SK-N-SH (cell line): ENCODE data around the gene CFHR3. TPM values are rescaled to one million over a fixed set of nuclear protein-coding genes. Genes with fewer than 3 reads are reported as not detected.

ENCODE experiments used
- CTCF ChIA-PET: fragments of 300-600, 350-600 bp; formaldehyde crosslinking; extraction: SDS; loops from one replicate; lab custom pipeline; 2021; lab: Yijun Ruan, JAX
- POLR2A ChIA-PET: fragments of 350-600 bp; sonication (Branson Sonifier 250); formaldehyde crosslinking; extraction: SDS; loops from one replicate; lab custom pipeline; 2020; ENCODE audit warnings: antibody characterized with exemption, inconsistent platforms; lab: Yijun Ruan, JAX
- DNase-seq: peaks from one replicate; pipeline ENCODE4 v3.0.0; 2012
- H2AFZ ChIP-seq: fragments of 200-600 bp; sonication (generic); 2 replicates; pipeline ENCODE4 v1.8.1; 2016; ENCODE audit warnings: antibody characterized with exemption, mild to moderate bottlenecking, low read depth
- H3F3A ChIP-seq: fragments of 200-600 bp; sonication (generic); replicated peaks from 2 replicates; pipeline ENCODE3; 2016; ENCODE audit warnings: antibody characterized with exemption, mild to moderate bottlenecking; ENCODE audit not compliant: insufficient read depth
- H3K27ac ChIP-seq, 2 experiments: fragments of 200-500 bp in 1 of 2; fragments of 200-600 bp in 1 of 2; sonication (Bioruptor generic) in 1 of 2; sonication (generic), shearing (Covaris generic) in 1 of 2; 2 replicates each; pipeline versions ENCODE4 v1.5.1 to v1.6.1; 2014 to 2016; ENCODE audit warnings: low read depth in 2 of 2, inconsistent platforms in 1 of 2, low read length in 1 of 2, mild to moderate bottlenecking in 1 of 2, mixed read lengths in 1 of 2
- H3K27me3 ChIP-seq: fragments of 200-600 bp; sonication (generic), shearing (Covaris generic); 2 replicates; pipeline ENCODE4 v1.6.1; 2016; ENCODE audit warnings: mixed run types; ENCODE audit not compliant: insufficient read depth
- H3K36me3 ChIP-seq, 2 experiments: fragments of 200-500 bp in 1 of 2; fragments of 200-600 bp in 1 of 2; sonication (Bioruptor generic) in 1 of 2; sonication (generic) in 1 of 2; replicated peaks in 1 of 2; 2 replicates each; pipeline versions ENCODE3 to v1.5.1; 2014 to 2016; ENCODE audit warnings: low read length in 1 of 2, mild to moderate bottlenecking in 1 of 2; ENCODE audit not compliant: insufficient read depth in 2 of 2, control insufficient read depth in 1 of 2
- H3K4me1 ChIP-seq, 2 experiments: fragments of 200-500 bp in 1 of 2; fragments of 200-600 bp in 1 of 2; sonication (Bioruptor generic) in 1 of 2; sonication (generic), shearing (Covaris generic) in 1 of 2; 2 replicates each; pipeline versions ENCODE4 v1.5.1 to v1.6.1; 2014 to 2016; ENCODE audit warnings: low read depth in 1 of 2, low read length in 1 of 2, mixed run types in 1 of 2; ENCODE audit not compliant: insufficient read depth in 2 of 2, control insufficient read depth in 1 of 2
- H3K4me2 ChIP-seq: fragments of 200-600 bp; sonication (generic), shearing (Covaris generic); 2 replicates; pipeline ENCODE4 v1.6.1; 2017; ENCODE audit warnings: mixed run types
- H3K4me3 ChIP-seq, 2 experiments: fragments of 200-500 bp in 1 of 2; fragments of 200-600 bp in 1 of 2; sonication (Bioruptor generic) in 1 of 2; sonication (generic), shearing (Covaris generic) in 1 of 2; 2 replicates each; pipeline versions ENCODE4 v1.5.1 to v1.8.1; 2014 to 2016; ENCODE audit warnings: low read depth in 2 of 2, inconsistent platforms in 1 of 2, low read length in 1 of 2, mild to moderate bottlenecking in 1 of 2, mixed read lengths in 1 of 2, moderate library complexity in 1 of 2
- H3K79me2 ChIP-seq: fragments of 200-600 bp; sonication (generic); 2 replicates; pipeline ENCODE4 v1.8.1; 2017; ENCODE audit warnings: mild to moderate bottlenecking; ENCODE audit not compliant: insufficient read depth
- H3K9ac ChIP-seq: fragments of 200-600 bp; sonication (generic); 2 replicates; pipeline ENCODE4 v1.6.1; 2017; ENCODE audit warnings: mixed run types
- H3K9me2 ChIP-seq: fragments of 200-600 bp; sonication (generic); 2 replicates; pipeline ENCODE4 v1.6.1; 2017; ENCODE audit warnings: mixed run types
- H3K9me3 ChIP-seq: fragments of 200-600 bp; sonication (generic); 2 replicates; pipeline ENCODE4 v1.6.1; 2017; ENCODE audit warnings: mixed run types, mild to moderate bottlenecking, moderate library complexity
- H4K20me1 ChIP-seq: fragments of 200-600 bp; sonication (generic); 2 replicates; pipeline ENCODE4 v1.6.1; 2017; ENCODE audit warnings: mild to moderate bottlenecking, mixed run types; ENCODE audit not compliant: insufficient read depth
- CHD2 ChIP-seq: fragments of 150-350 bp; IDR thresholded peaks from 2 replicates; pipeline ENCODE4 v1.6.1; 2018; ENCODE audit warnings: low read length; ENCODE audit not compliant: partially characterized antibody
- ELF1 ChIP-seq: IDR thresholded peaks from 2 replicates; pipeline ENCODE4 v1.4.0; 2012
- EZH2phosphoT487 ChIP-seq: fragments of 200-600 bp; sonication (generic); IDR thresholded peaks from 2 replicates; pipeline ENCODE4 v1.6.1; 2017; ENCODE audit warnings: low read depth, mixed run types, mild to moderate bottlenecking, antibody characterized with exemption, moderate library complexity, borderline replicate concordance
- FOSL2 ChIP-seq: IDR thresholded peaks from 2 replicates; pipeline ENCODE4 v1.4.0; 2012; ENCODE audit warnings: low read depth, mild to moderate bottlenecking, moderate library complexity, borderline replicate concordance
- JUND ChIP-seq: IDR thresholded peaks from 2 replicates; pipeline ENCODE4 v1.4.0; 2012
- NFIC ChIP-seq: IDR thresholded peaks from 2 replicates; pipeline ENCODE4 v1.4.0; 2012; ENCODE audit warnings: borderline replicate concordance
- NRF1 ChIP-seq: IDR thresholded peaks from 2 replicates; pipeline ENCODE4 v1.6.1; 2012; ENCODE audit warnings: low read depth, mild to moderate bottlenecking, low read length
- POLR2AphosphoS5 ChIP-seq: IDR thresholded peaks from 2 replicates; pipeline ENCODE4 v1.6.1; 2012; ENCODE audit warnings: low read depth, low read length
- RAD21 ChIP-seq: IDR thresholded peaks from 2 replicates; pipeline ENCODE4 v1.6.1; 2012; ENCODE audit warnings: mild to moderate bottlenecking, low read length
- RCOR1 ChIP-seq: fragments of 150-350 bp; IDR thresholded peaks from 2 replicates; pipeline ENCODE4 v1.6.1; 2017; ENCODE audit warnings: antibody characterized with exemption, low read length
- RXRA ChIP-seq: IDR thresholded peaks from 2 replicates; pipeline ENCODE4 v1.4.0; 2012; ENCODE audit warnings: low read depth, mild to moderate bottlenecking, borderline replicate concordance
- SIN3A ChIP-seq: IDR thresholded peaks from 2 replicates; pipeline ENCODE4 v1.6.1; 2012; ENCODE audit warnings: low read depth, mild to moderate bottlenecking, low read length, moderate library complexity, borderline replicate concordance
- SMC3 ChIP-seq: IDR thresholded peaks from 2 replicates; pipeline ENCODE4 v1.6.1; 2012; ENCODE audit warnings: low read depth, low read length, improper control_type of control experiment
- TAF1 ChIP-seq: IDR thresholded peaks from 2 replicates; pipeline ENCODE4 v1.6.1; 2012; ENCODE audit warnings: low read depth, mild to moderate bottlenecking, low read length, moderate library complexity, borderline replicate concordance
- TCF12 ChIP-seq: IDR thresholded peaks from 2 replicates; pipeline ENCODE4 v1.4.0; 2012
- WGBS: methylation state at CpG from one replicate; pipeline ENCODE4 v1.1.6; 2017; ENCODE audit warnings: low lambda C conversion rate; 5-methylcytosine and 5-hydroxymethylcytosine counted together
- polyA plus RNA-seq, 3 experiments: library from polyadenylated mRNA; depleted of rRNA; stranded (reverse); fragments of >200 nt; gene quantifications; 2 replicates each; pipeline ENCODE4 v1.2.3, GENCODE V29; 2012
- TF ChIP-seq, protein P1 (sequence below): fragments of 150-350 bp; IDR thresholded peaks from 2 replicates; pipeline ENCODE4 v1.6.1; 2016; ENCODE audit warnings: mild to moderate bottlenecking, low read depth, low read length
- TF ChIP-seq, protein P2 (sequence below): IDR thresholded peaks from 2 replicates; pipeline ENCODE4 v1.4.0; 2012; ENCODE audit warnings: low read depth, borderline replicate concordance
- TF ChIP-seq, protein P3 (sequence below): fragments of 200-600 bp; sonication (generic); IDR thresholded peaks from 2 replicates; pipeline ENCODE4 v1.6.1; 2017; ENCODE audit warnings: antibody characterized with exemption, mild to moderate bottlenecking, moderate library complexity

Gene CFHR3
- polyA plus RNA-seq, 1 of the 3 experiments (the other 2 are of a cell fraction), result 0.18 TPM

DNA sequence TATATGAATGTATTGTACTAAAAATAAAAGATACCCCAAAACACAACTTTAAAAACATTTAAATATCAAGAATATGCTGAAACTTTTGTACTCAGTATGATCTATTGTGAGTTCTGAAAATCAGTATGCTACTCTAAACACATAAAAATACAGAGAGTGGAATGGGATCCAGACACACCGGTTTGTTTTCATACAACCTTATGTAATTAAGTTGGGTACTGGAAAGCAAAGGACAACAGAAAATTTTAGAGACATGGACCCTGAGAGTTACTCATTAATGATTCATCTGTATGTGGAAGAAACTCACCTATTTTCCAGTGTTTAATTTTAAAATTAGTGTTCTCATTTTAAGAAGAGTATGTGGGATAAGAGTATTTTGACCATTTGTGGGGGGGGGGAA is 927 bp upstream of the CFHR3 start:
- Histone ChIP-seq H3K79me2 (no peaks in the 10 kb centered on the region), H3K9me2 (no peaks in the 10 kb centered on the region), H3F3A (no peaks in the 10 kb centered on the region), H3K4me3 (no peak overlapping the region), H3K27ac (no peak overlapping the region), H3K4me2 (no peak overlapping the region), H3K36me3 (no peaks in the 10 kb centered on the region), H3K9ac (no peak overlapping the region), H3K27me3 (no peaks in the 10 kb centered on the region), H4K20me1 (no peaks in the 10 kb centered on the region), H3K4me1 (no peaks in the 10 kb centered on the region), H2AFZ (no peak overlapping the region), H3K9me3 (no peaks in the 10 kb centered on the region)
- 82% methylated on average over 1 of the region's 1 CpG for WGBS
- POLR2A ChIA-PET, result no interaction called here
- DNase-seq, result no peak
- TF ChIP-seq NRF1, result no peak
- CTCF ChIA-PET, result no interaction called here

DNA sequence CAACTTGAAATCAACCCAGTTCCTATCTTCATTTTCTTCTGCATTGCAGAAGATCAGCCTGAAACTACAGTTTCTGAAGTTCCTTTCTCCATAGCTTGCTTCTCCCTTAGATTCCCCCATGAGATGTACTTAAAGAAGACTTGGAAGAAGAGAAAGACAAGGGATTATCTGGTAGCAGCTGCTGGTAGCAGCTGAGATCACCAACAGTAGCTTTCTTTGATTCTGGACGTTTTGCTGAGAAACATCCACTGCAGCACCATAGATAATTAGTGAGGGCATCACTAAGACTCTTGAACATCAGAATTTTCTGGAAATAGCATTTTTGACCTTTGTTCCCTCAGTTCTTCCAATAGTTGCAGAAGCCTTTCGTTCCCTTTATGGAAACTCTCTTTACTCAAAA is 465 bp upstream of the CFHR3 start:
- ChIA-PET POLR2A (no interaction called here), CTCF (no interaction called here)
- Histone ChIP-seq H3K36me3 (no peaks in the 10 kb centered on the region), H3K9me3 (no peaks in the 10 kb centered on the region), H3K4me2 (no peak overlapping the region), H3K9ac (no peak overlapping the region), H3K79me2 (no peaks in the 10 kb centered on the region), H3K27ac (no peak overlapping the region), H2AFZ (no peak overlapping the region), H4K20me1 (no peaks in the 10 kb centered on the region), H3K4me3 (no peak overlapping the region), H3F3A (no peaks in the 10 kb centered on the region), H3K27me3 (no peaks in the 10 kb centered on the region), H3K4me1 (no peaks in the 10 kb centered on the region), H3K9me2 (no peaks in the 10 kb centered on the region)
- DNase-seq, result no peak
- 24% methylated on average over 2 of the region's 2 CpGs for WGBS
- TF ChIP-seq, protein P1, sequence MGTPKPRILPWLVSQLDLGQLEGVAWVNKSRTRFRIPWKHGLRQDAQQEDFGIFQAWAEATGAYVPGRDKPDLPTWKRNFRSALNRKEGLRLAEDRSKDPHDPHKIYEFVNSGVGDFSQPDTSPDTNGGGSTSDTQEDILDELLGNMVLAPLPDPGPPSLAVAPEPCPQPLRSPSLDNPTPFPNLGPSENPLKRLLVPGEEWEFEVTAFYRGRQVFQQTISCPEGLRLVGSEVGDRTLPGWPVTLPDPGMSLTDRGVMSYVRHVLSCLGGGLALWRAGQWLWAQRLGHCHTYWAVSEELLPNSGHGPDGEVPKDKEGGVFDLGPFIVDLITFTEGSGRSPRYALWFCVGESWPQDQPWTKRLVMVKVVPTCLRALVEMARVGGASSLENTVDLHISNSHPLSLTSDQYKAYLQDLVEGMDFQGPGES, result no peak
- TF ChIP-seq SIN3A (no peak), FOSL2 (no peak), RXRA (no peak), SMC3 (no peak), CHD2 (no peak), NRF1 (no peak), TAF1 (no peak), POLR2AphosphoS5 (no peak), TCF12 (no peak), NFIC (no peak), RCOR1 (no peak), ELF1 (no peak), EZH2phosphoT487 (no peak), RAD21 (no peak), JUND (no peak)
- TF ChIP-seq, protein P2, sequence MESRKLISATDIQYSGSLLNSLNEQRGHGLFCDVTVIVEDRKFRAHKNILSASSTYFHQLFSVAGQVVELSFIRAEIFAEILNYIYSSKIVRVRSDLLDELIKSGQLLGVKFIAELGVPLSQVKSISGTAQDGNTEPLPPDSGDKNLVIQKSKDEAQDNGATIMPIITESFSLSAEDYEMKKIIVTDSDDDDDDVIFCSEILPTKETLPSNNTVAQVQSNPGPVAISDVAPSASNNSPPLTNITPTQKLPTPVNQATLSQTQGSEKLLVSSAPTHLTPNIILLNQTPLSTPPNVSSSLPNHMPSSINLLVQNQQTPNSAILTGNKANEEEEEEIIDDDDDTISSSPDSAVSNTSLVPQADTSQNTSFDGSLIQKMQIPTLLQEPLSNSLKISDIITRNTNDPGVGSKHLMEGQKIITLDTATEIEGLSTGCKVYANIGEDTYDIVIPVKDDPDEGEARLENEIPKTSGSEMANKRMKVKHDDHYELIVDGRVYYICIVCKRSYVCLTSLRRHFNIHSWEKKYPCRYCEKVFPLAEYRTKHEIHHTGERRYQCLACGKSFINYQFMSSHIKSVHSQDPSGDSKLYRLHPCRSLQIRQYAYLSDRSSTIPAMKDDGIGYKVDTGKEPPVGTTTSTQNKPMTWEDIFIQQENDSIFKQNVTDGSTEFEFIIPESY, result no peak
- TF ChIP-seq, protein P3, sequence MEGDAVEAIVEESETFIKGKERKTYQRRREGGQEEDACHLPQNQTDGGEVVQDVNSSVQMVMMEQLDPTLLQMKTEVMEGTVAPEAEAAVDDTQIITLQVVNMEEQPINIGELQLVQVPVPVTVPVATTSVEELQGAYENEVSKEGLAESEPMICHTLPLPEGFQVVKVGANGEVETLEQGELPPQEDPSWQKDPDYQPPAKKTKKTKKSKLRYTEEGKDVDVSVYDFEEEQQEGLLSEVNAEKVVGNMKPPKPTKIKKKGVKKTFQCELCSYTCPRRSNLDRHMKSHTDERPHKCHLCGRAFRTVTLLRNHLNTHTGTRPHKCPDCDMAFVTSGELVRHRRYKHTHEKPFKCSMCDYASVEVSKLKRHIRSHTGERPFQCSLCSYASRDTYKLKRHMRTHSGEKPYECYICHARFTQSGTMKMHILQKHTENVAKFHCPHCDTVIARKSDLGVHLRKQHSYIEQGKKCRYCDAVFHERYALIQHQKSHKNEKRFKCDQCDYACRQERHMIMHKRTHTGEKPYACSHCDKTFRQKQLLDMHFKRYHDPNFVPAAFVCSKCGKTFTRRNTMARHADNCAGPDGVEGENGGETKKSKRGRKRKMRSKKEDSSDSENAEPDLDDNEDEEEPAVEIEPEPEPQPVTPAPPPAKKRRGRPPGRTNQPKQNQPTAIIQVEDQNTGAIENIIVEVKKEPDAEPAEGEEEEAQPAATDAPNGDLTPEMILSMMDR, result no peak
